GM21423 (cell line): Measurements from ENCODE around the gene OAS2.
A peak's percentile ranks its signal among the peaks of the same experiment; 100 is the strongest.
"Not testable (repeated sequence)": the region's sequence is repeated elsewhere in the genome, so short reads cannot be mapped to it uniquely, and the experiment has no call there.

Experiments used
- ATAC-seq: cut with Tn5 transposase; IDR thresholded peaks from one replicate; pipeline ENCODE4 v1.9.1; 2021; ENCODE audit warnings: mild to moderate bottlenecking, moderate library complexity; ENCODE audit not compliant: unreplicated experiment

Gene OAS2

DNA sequence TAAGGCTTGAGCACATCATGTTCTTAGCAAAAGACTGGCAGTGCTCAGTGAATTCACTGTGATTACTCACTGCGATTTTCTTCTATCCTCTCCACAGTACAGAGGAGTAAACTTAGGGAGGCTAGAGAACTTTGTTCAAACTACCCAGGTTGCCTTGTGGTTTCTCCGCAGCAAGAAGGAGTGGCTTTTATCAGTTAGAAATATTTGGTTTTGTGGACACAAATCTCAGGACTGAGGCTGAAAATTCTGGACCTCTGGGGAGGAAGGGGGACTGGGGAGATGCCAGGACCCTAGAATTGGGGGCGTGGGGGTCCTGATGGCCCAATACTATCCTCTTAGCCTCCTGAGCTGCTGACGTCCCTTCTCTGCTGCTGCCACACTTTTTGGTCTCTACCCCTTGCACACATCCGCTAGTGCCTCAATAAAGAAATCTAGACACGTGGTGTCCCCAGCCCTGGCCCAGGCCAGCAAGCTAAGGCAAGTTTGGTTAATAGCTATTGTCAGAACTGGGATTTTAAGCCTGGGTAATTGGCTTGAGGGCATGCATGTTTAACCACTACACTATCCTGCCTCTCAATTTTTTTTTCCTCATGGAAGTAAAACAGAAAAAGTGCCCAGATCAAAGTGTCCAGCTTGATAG, 842 bp downstream of the OAS2 start:
- ATAC-seq = no peak

DNA sequence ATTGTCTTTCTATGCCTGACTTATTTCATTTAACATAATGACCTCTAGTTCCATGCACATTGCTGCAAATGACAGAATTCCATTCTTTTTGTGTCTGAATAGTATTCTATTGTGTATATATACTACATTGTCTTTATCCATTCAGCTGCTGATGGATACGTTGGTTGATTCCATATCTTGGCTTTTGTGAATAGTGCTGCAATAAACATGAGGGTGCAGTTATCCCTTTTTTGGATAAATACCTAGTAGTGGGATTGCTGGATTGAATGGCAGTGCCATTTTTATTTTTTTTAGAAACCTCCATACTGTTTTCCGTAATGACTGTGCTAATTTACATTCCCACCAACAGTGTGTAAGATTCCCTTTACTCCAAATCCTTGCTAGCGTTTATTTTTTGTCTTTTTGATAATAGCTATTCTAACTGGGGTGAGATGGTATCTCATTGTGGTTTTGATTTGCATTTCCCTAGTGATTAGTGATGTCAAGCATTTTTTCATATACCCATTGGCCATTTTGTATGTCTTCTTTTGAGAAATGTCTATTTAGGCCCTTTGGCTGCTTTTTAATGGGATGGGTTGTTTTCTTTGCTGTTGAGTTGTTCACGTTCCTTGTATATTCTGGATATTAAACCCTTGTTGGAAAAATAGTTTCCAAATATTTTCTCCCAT, 2.3 kb downstream of the OAS2 start:
- ATAC-seq = no peak

DNA sequence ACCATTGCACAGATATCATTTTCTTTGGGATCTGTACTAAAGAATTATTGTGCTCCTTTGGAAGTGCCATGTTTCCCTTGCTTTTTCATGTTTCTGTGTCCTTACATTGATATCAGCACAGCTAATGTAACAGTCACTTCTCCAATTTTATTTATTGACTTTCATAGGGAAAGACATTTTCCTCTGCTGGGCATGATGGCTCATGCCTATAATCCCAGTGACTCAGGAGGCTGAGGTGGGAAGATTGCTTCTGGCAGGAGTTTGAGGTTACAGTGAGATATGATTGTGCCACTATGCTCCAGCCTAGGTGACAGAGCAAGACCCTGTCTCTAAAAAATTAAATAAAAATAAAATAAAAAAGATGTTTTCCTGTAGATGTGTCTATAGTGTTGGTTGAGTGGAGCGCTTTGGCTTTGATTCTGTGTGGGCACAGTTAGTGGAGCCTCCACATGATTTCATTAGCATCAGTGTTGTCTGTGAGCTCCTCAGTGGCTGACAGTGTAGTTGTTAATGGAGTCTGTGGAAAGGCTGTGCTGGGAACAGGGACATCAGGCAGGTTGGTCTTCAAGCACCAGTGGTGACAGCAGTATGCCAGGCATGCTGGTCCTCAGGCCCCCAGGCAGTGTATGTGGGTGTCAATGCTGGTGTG, 7.4 kb downstream of the OAS2 start:
- no peak for ATAC-seq

DNA sequence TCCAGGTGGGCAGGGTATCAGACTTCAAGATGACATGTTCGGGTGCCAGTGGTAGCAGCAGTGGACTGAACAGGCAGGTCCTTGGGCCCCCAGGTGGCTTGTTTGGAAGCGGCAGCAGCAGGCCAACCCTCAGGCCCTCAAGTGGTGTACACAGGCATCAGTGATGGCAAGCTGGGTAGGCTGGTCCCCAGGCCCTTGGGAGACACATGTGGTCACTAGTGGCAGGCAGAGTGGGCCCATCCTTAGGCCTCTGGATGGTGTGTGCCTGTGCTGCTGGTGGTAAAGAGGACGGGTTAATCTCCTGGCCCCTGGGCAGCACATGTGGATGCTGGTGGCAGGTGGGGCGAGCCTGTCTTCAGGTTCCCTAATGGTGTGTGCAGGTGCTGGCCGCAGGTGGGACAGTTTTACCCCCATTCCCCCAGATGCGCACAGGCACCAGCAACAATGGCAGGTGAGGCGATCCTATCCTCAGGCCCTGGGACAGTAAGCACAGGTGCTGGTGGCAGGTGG, 8.0 kb downstream of the OAS2 start:
- ATAC-seq = no peak

DNA sequence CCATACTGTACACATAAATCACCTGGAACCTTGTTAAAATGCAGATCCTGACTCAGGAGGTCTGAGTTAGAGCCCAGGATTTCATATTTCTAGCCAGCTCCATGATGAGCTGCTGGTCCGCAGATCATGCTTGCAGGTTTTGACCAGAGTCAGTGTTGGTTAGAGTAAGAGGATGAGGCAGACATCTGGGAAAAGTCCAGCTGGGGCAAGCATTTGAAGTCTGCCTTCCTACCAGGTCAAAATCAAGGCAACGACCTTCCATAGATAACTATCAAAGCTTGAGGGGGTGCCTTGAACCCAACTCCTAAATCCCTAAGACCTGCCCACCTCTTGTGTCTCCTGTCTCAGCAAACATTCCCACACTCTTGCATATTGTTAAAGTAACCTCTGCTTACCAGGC, 9.2 kb downstream of the OAS2 start:
- no peak for ATAC-seq

DNA sequence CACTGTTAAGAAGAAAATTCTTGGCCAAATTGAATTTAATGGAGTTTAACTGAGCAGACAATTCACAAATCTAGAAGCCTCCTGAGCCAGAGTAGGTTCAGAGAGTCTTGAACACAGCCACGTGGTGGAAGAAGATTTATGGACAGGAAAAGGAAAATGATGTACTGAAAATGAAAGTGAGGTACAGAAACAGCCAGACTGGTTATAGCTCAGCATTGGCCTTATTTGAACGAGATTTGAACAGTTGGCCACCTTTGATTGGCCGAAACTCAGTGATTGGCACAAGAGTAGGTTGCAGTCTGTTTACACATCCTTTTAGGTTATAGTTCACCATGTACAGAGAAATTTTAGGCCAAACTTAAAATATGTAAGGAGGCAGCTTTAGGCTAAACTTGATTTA, 9.9 kb downstream of the OAS2 start:
- no peak for ATAC-seq

DNA sequence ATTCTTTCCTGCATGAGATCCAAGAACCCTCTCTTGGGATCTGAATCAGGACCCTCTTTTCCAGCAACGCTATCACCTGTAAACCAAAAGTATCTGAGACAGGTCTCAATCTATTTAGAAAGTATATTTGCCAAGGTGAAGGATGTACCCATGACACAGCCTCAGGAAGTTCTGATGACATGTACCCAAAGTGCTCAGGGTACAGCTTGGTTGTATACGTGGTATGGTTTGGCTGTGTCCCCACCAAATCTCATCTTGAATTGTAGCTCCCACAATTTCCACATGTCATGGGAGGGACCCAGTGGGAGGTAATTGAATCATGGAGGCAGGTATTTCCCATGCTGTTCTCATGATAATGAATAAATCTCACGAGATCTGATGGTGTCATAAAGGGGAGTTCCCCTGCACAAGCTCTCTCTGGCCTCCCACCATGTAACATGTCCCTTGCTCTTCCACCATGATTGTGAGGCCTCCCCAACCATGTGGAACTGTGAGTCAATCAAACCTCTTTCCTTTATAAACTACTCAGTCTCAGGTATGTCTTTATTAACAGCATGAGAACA, 10.6 kb downstream of the OAS2 start:
- not testable (repeated sequence) for ATAC-seq

DNA sequence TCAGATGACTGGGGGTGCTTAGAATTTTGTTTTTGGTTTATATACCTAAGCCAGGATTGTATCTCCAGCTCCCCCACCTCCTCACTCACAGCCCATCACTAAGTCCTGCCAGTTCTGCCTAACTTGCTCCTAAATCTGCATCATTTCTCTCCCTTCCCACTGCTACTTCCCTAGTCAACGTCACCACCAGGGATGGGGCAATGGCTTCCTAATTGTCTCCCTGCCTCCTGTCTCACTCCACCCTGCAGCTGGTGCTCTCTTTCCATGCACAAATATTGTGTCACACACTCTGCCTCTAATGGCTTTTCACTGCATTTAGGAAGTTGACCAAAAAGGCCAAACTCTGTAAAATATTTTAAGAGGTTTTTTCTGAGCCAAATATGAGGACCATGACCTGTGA, 11.5 kb downstream of the OAS2 start:
- ATAC-seq = no peak

DNA sequence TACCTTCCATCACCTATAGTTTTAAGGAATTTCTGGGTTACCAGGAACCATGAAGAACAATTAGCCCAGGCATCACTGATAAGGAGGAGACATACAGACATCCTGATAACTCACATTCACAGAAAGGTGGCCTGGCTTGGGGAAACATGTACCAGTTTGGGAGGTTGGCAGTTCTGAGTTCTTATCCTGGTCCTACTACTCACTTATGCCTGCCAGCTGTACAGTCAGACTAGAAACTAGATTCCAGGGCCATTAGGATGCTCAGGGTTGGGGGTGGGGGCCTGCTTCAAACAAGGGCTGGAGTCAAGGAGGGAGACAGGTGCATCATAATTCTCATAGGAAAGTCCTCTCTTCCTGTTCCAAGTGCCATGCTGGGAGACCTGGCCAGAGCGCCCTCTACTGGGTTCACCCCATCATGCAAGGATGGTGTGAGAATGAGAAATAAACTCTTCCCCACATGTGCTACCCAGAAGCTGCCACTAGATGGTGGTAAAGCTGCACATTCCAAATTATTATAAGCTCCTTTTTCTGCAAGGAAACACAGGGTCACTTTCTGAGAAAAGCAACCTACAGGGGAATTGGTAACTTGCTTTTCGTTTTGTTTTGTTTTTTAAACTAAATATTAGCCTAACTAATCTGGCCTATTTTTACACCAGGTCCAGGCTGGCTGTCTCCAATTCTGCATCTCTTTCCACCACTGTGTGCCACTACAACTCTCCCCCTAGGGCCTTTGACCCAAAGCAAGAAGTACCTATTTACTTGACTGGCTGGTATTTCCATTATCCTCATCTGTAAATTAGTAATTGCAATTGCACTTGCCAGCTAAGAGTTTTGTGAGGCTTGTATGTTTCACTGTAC, 14.5 kb downstream of the OAS2 start:
- ATAC-seq = no peak

DNA sequence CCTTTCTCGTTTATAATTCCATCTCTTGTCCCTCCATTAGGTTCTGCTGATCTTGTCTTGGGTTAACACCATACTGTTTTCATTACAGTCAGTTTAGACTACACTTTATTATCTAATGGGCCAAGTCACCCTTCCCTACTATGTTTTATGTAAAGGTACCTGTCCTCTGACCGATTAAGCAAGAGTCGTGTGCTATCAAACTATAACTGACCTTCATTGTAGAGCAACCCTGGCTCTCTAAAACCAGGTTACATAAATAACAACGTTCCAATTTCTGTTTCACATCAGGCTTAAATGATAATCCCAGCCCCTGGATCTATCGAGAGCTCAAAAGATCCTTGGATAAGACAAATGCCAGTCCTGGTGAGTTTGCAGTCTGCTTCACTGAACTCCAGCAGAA, 16.7 kb downstream of the OAS2 start:
- no peak for ATAC-seq

DNA sequence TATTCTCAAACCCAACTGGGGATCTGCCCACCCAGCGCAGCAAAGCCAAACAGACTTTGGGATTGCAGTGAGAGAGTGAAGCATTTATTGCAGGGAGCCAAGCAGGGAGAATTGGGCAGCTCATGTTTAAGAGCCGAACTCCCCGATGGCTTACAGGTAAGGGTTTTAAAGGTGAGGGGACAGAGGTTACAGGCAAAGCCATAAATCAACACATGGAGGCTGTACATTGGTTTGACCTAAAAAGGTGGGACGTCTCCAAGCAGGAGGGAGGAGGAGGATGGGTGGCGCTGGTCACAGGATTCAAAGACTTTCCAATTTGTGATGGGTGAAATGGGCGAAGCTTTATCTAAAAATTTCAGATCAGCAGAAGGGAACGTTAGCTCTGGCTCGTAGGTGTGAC, 18.2 kb downstream of the OAS2 start:
- ATAC-seq = no peak

DNA sequence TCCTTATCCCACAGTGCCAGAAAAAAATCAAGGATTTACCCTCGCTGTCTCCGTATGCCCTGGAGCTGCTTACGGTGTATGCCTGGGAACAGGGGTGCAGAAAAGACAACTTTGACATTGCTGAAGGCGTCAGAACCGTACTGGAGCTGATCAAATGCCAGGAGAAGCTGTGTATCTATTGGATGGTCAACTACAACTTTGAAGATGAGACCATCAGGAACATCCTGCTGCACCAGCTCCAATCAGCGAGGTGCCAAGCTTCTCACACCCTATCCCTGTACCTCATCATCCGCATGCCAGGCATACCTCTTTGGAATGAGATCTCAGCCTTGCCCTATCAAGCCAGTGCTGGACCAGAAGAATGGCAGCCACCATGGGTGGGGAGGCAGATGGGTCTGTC, 19.2 kb downstream of the OAS2 start:
- ATAC-seq = no peak

DNA sequence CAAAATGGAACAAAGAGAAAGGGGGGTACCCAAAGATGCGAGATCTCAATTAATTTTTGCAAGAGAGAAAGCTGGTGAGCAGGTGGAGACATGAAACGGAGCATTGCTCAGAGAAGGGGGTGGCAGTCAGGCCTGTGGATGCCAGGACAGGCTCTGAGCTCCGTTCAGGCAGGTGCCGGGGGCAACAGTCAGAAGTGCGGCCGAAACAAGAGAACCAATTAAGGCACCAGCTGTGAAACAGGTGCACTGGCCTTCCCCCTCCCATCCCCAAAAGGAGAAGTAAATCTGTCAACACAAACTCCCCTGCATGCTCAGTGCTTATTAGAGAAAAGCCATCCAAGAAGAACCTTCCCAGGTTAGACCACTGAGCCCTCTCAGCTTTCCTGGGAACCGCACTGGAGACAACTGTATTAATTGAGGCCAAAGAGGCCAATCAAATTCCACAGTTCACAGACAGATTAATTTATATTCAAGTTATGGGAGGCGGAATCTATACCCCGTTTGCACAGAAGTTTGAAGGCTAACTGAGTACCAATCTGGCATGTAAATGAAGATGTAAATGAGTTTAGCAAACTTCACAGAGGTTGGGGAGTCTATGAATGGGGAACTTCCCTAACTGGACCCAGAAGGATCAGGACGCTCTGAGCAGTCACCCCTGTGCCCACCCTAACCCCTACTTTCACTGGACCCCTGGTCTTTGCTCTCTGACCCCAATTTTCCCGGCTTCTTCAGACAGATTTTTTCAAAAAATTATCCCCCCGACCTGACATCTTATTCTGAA, 20.9 kb downstream of the OAS2 start:
- peak; percentile 96 for ATAC-seq

DNA sequence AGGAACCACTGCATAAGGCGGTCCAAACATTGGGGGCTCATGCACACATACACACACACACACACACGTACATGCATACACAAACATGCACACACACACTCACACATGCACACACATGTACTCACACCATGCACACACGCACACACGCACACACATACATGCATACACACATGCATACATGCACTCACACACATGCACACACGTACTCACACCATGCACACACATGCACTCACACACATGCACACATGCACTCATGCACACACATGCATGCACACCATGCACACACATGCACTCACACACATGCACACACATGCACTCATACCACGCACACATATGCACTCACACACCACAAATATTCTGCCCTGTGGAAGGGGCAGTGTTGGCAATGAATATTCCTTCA, 22.1 kb downstream of the OAS2 start:
- no peak for ATAC-seq

DNA sequence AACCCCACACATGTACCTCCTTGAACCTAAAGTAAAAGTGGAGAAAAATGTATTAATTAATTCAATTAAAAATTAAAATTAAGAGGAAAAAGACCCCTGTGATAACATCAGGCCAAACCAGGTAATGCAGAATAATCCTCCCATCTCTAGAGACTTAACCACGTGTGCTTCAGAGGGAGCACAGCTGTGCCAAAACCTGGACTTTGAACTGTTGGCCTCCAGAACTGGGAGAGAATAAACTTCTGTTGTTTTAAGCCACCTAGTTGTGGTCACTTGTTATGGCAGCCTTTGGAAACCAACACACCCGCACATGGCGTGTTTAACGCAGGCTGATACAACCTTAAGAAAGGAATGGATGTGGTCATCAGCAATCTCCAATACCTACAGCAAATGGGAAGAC, 23.8 kb downstream of the OAS2 start:
- no peak for ATAC-seq

DNA sequence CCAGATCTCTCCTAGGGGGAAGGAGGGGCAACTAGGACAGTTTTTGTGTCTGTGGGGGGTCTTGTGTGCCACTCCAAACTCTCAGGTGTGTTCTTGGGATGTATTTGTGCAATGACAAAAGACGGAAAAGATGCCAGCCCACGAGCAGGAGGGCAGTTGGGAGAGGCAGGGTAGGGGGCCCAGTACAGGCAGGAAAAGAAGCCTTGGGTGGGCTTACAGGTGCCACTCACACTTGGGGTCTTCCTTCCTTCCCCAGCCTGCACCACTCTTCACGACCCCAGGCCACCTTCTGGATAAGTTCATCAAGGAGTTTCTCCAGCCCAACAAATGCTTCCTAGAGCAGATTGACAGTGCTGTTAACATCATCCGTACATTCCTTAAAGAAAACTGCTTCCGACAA, 24.4 kb downstream of the OAS2 start:
- ATAC-seq = no peak

DNA sequence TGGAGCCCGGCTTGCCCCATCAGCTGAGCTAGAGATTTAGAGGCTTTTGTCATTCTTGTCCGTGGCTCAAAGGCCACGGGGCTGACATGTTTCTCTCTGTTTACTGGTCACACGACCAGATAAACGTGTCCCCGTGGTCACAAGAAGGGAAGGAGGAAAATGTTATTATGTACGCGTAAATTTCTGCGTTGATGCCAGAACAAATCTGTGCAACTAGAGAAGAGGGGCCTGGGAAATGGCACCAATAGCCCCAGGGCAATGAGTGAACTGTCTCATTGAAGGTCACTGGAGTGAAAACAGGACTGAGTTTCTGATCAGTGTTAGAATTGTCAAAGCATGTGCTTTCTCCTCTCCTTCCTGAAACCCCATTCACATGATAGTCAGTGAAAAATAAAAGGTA, 25.3 kb downstream of the OAS2 start:
- ATAC-seq = no peak

DNA sequence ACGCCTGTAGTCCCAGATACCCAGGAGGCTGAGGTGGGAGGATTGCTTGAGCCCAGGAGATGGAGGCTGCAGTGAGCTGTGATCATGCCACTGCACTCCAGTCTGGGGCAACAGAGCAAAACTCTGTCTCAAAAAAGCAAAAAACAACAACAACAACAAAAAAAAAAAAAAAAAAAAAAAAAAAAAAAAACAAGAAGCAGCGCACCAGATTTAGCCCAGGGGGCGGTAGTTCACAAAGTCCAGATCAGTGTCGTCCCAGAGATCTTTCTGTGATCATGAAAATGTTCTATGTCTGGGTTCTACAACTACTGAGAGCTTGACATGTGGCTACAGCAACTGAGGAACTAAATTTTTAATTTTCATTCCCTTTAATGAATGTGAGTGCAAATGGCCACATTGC, 27.4 kb downstream of the OAS2 start:
- ATAC-seq = no peak

DNA sequence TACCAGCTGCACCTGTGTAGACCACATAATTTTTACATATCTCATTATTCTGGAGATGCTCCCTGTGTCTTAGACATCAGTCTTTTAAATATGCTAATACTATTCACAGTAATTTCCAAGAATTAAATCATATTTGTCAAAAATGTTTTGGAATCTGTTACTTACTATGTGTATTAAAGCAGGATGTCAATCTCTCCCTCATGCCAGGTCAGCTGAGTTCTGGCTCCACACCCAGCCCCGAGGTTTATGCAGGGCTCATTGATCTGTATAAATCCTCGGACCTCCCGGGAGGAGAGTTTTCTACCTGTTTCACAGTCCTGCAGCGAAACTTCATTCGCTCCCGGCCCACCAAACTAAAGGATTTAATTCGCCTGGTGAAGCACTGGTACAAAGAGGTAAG, 27.9 kb downstream of the OAS2 start:
- ATAC-seq = no peak

DNA sequence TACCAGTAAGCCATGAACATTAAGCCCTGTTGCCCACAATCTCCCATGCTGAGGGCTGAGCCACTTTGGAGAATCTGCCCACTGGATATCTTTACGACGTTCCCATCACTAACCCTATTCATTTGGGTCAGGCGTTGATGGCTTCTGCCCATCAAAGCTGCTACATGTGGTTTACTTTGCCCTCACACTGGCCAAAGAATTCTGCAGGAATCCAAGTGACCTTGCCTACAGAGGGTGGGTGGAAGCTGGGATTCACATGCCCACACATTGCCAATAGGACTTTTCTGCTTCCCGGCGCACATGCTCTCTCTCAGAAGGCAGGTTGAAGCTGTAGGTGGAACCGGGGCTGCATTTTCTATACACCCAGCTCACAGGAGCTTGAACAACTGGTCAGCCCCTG, 28.3 kb downstream of the OAS2 start:
- no peak for ATAC-seq
